AG10803 (cell line): Measurements from ENCODE around the gene PARD3.

Experiments
- DNase-seq: peaks from one replicate; pipeline ENCODE4 v3.0.0; 2010; ENCODE audit warnings: low read depth
- H3K4me3 ChIP-seq: 2 replicates; pipeline ENCODE4 v1.5.1; 2011; ENCODE audit warnings: mild to moderate bottlenecking, low read length, control low read depth
- TF ChIP-seq, protein P1 (sequence below): conservative IDR thresholded peaks from 2 replicates; pipeline ENCODE4 v1.5.1; 2011; ENCODE audit warnings: mild to moderate bottlenecking, low read length, control low read depth, inconsistent platforms

PARD3 gene

DNA sequence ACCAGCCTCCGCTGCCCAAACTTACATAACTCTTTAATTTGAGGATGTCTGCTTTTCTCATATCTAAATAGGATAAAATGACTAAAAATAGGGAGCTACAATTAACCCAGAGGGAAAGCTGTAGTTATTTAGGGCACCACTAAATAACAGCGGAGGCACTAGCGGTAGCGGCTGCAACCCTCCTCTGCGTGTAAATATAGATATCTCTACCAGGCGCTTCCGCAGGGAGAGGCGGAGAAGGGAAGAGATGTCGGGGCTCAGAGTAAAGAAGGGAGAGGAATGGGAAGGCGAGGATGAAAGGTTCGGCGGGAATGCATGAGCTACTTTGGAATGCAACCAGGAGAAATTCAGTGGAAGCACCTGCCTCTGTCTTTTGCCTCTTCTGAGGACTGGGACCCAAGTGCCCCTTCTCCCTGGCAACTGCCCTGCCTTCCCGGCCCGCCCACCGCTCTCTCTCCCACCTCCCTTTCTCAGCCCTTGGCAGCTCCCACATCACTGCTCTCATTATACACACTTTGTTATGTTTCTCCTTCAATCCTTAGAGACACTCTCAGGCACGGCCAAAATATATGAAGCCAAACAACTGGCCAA lies 698.3 kb downstream of the PARD3 start:
- DNase-seq, result no peak
- H3K4me3 ChIP-seq, result no peak overlapping the region
- TF ChIP-seq, protein P1, sequence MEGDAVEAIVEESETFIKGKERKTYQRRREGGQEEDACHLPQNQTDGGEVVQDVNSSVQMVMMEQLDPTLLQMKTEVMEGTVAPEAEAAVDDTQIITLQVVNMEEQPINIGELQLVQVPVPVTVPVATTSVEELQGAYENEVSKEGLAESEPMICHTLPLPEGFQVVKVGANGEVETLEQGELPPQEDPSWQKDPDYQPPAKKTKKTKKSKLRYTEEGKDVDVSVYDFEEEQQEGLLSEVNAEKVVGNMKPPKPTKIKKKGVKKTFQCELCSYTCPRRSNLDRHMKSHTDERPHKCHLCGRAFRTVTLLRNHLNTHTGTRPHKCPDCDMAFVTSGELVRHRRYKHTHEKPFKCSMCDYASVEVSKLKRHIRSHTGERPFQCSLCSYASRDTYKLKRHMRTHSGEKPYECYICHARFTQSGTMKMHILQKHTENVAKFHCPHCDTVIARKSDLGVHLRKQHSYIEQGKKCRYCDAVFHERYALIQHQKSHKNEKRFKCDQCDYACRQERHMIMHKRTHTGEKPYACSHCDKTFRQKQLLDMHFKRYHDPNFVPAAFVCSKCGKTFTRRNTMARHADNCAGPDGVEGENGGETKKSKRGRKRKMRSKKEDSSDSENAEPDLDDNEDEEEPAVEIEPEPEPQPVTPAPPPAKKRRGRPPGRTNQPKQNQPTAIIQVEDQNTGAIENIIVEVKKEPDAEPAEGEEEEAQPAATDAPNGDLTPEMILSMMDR, result no peak

DNA sequence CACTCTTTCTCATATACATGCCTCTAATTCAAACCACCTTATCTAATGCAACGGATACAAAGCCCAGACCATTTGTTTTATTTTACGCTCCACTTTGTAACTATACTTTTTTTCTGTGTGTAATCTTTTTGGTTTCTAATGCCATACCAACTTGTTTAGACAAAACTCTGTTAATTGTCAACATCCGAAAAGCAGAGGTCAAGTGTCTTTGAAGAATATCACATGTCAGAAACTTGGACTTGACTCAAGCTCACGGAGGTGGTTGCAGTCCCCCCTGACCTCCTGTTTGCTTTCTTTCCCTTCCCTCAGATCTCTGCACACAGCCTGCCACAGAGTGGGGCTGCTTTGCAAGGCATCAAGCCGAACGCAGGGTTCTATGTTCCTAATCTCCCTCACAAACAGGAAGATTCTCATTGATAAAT lies 698.9 kb downstream of the PARD3 start:
- TF ChIP-seq, protein P1, result no peak
- DNase-seq, result no peak
- H3K4me3 ChIP-seq, result no peak overlapping the region

DNA sequence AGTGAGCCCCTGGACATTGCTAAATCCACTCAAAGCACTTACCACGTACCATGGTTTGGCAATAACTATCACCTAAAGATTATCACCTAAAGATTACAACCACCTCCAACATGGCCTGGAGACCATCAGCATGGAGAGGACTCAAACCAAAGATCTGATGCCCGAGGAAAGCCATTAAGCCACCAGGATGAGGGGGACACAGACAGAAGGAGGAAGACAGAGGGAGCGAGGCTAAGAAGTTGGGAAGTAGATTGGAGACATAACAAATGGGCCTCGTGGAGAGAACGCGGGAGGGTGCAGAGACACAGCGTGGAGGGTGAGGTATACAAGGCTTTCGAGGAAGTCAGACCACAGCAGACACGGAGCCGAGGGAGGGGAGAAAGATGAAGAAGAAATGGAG lies 700.2 kb downstream of the PARD3 start:
- TF ChIP-seq, protein P1, result no peak
- H3K4me3 ChIP-seq, result no peak overlapping the region
- no peak for DNase-seq

DNA sequence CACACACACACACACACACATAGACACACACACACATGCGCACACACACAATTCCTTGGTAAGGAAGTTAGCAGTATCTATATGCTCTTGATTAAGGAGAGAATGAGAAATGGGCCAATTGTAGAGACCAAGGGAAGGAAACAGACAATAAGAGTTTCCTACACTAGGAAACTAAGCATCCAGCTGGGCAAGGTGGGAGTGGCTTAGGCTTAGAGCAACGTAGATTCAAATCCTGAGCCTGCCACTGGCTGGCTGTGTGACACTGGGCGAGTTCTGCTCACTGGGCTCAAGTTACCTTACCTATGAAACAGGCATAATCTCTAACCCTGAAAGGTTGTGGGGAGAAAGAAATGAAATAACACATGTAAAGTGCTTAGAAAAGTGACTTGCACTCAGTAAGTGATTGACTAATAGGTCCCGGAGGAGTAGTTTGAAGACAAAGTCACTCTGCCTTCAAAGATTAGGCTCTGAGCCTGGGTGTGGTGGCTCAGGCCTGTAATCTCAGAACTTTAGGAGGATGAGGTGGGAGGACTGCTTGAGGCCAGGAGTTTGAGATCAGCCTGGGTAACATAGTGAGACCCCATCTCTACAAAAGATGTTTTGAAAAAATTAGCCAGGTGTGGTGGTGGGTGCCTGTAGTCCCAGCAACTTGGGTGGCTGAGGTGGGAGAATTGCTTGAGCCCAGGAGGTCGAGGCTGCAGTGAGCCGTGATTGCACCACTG lies 701.4 kb downstream of the PARD3 start:
- no peak overlapping the region for H3K4me3 ChIP-seq
- DNase-seq, result no peak
- TF ChIP-seq, protein P1, result no peak

DNA sequence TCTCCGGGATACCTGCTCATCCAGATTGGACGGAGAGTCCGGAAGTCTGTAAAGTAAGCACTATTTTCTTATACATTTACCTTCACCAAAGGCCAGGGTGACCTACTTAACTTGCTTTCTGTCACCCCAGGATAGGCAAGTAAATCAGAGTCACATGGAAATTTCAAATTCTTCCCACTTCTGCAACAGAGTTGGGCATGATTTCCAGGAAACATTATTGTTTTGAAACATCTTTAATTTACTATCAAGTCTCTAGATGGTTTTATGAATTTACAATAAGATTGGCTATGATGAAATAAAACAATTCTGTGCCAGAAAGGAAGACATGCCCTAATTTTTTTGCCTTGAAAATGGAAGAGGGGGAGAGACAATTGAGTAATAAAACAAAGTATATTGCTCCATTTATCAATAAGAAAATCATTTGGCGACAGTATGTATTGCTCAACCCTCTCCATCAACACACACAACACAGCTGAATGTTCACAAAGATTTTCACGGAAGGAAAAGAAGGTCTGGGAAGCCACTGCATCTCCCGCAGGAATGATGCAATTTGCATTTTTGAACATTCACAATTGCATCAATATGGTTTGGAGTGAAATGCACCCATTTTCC lies 702.8 kb downstream of the PARD3 start:
- peak; percentile 91 for DNase-seq
- TF ChIP-seq, protein P1, result no peak
- H3K4me3 ChIP-seq, result no peak overlapping the region

DNA sequence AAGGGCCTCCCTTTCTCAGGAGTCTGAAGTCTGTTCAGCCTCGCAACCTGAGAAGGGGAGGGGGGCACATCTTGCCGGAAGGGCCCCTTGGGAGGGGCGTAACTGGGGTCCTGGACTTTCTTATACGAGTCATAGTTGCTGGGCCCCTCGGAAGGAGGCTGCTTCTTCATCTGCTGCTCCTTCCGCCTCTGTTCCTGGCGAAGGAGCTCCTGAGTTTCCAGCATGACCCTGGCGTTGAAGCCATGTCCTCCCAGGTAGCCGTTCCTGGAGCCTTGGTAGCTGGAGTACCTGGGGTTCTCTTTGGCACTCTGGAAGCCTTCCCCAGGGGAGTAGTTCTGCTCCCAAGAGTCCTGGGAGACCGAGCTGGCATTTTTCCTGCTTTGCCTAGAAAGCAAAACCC lies 703.9 kb downstream of the PARD3 start:
- DNase-seq, result no peak
- no peak overlapping the region for H3K4me3 ChIP-seq
- TF ChIP-seq, protein P1, result no peak
